ENCODE data around the gene CADM4. TPM values are rescaled to one million over a fixed set of nuclear protein-coding genes. Genes with fewer than 3 reads are reported as not detected.

CADM4 gene
- total RNA-seq, 5 donors from 2014 or later (not counting 1 experiment from before 2014, with no cell fraction given): 0.16 to 0.61 (median 0.45) TPM

- H3K27ac ChIP-seq (ENCODE audit: low read length): peak overlapping the region; percentile 1
- Mint-ChIP-seq H3K9me3 (no peaks in the 10 kb centered on the region), H3K4me3 (no peak overlapping the region), H3K27ac (peak overlapping the region; percentile 64 to 69), H3K4me1 (peaks cover 11 to 33% (median 22%) of the 10 kb centered on the region in 3 donors), H3K27me3 (no peaks in the 10 kb centered on the region), H3K36me3 (peaks cover 9% of the 10 kb centered on the region)
- DNase-seq (no peak), ATAC-seq (replicated peaks in 1 of 4) (no peak)
- peaks cover 5 to 23% of the 10 kb centered on the region in 2 experiments for H3K4me1 ChIP-seq (ENCODE audit: control insufficient read depth in 1 of 2, extremely low read depth in 1 of 2, insufficient read depth in 2 of 2, low read length in 2 of 2)
- no CpG with 5 or more reads among the region's 1 CpG for WGBS (ENCODE audit: insufficient coverage)
- no peaks in the 10 kb centered on the region for H3K27me3 ChIP-seq (replicated peaks in 1 of 2; ENCODE audit: control insufficient read depth in 2 of 2, extremely low read depth in 1 of 2, insufficient read depth in 2 of 2, low read length in 1 of 2)
- no peak overlapping the region for H3K4me3 ChIP-seq (ENCODE audit: control insufficient read depth in 1 of 2, extremely low read depth in 1 of 2, low read length in 1 of 2)
- CTCF ChIA-PET: interaction anchor here in 1 of 2 donors (0.6 to 1.1 kb wide), 2 partner anchors 10 to 110 kb away, joined by 6 read pairs; no protein-coding TSS in a partner anchor
- no peaks in the 10 kb centered on the region for H3K36me3 ChIP-seq (ENCODE audit: control insufficient read depth in 2 of 2, extremely low read depth in 1 of 2, insufficient read depth in 1 of 2, low read length in 1 of 2)
- no peaks in the 10 kb centered on the region for H3K9me3 ChIP-seq
- POLR2A ChIA-PET: interaction anchor here (0.6 to 1.0 kb wide), 3 partner anchors 10 to 82 kb away, joined by 4 to 6 read pairs (median 4); partner anchors contain the start of gene ZNF576 (in 1 of the 2)
Observed at GRCh38 chr19:43584484-43584883, 55.2 kb downstream of the CADM4 start.

DNA sequence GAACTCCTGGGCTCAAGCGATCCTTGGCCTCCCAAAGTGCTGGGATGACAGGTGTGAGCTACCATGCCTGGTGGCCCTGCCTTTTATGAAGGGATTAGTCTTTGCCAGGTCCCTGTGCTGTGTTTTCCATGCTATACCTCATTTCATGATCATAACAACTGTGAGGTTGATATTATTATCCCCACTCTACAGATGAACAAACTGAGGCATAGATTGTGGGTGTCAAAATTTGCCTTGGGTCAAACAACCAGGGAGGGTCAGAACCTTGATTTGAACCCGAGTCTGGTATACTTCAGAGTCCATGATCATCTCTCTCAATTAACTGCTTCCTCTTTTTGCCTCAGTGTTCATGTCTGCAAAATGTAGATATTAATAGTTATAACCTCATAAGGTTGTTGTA, 57.2 kb downstream of the CADM4 start:
- POLR2A ChIA-PET: no interaction called here
- no peak for DNase-seq
- Mint-ChIP-seq H3K27me3 (no peaks in the 10 kb centered on the region), H3K4me1 (peaks cover 11 to 39% (median 18%) of the 10 kb centered on the region in 3 donors), H3K36me3 (peaks cover 9% of the 10 kb centered on the region), H3K27ac (no peak overlapping the region), H3K4me3 (no peak overlapping the region), H3K9me3 (no peaks in the 10 kb centered on the region)
- 100% methylated on average over 1 of the region's 2 CpGs for WGBS (ENCODE audit: insufficient coverage)
- Histone ChIP-seq H3K4me3 (ENCODE audit: control insufficient read depth in 1 of 2, extremely low read depth in 1 of 2, low read length in 1 of 2) (no peak overlapping the region), H3K4me1 (ENCODE audit: control insufficient read depth in 1 of 2, extremely low read depth in 1 of 2, insufficient read depth in 2 of 2, low read length in 2 of 2) (peaks cover 5 to 25% of the 10 kb centered on the region in 2 experiments), H3K27ac (ENCODE audit: low read length) (no peak overlapping the region), H3K27me3 (replicated peaks in 1 of 2; ENCODE audit: control insufficient read depth in 2 of 2, extremely low read depth in 1 of 2, insufficient read depth in 2 of 2, low read length in 1 of 2) (no peaks in the 10 kb centered on the region), H3K36me3 (ENCODE audit: control insufficient read depth in 2 of 2, extremely low read depth in 1 of 2, insufficient read depth in 1 of 2, low read length in 1 of 2) (no peaks in the 10 kb centered on the region), H3K9me3 (no peaks in the 10 kb centered on the region)
- ATAC-seq (replicated peaks in 1 of 4): no peak
- CTCF ChIA-PET: interaction anchor here in 1 of 2 donors (1.3 kb wide), 1 partner anchor 12 kb away, joined by 3 read pairs; no protein-coding TSS in a partner anchor

GRCh38 chr19:43581467-43581866, 58.2 kb downstream of the CADM4 start:
- H3K27me3 ChIP-seq (replicated peaks in 1 of 2; ENCODE audit: control insufficient read depth in 2 of 2, extremely low read depth in 1 of 2, insufficient read depth in 2 of 2, low read length in 1 of 2): peaks cover 0 to 4% of the 10 kb centered on the region in 2 experiments
- H3K27ac ChIP-seq (ENCODE audit: low read length): no peak overlapping the region
- DNase-seq: no peak
- ATAC-seq (replicated peaks in 1 of 4): no peak
- no peaks in the 10 kb centered on the region for H3K36me3 ChIP-seq (ENCODE audit: control insufficient read depth in 2 of 2, extremely low read depth in 1 of 2, insufficient read depth in 1 of 2, low read length in 1 of 2)
- 72% methylated on average over 5 of the region's 7 CpGs for WGBS (ENCODE audit: insufficient coverage)
- H3K9me3 Mint-ChIP-seq: no peaks in the 10 kb centered on the region
- peaks cover 12 to 43% (median 20%) of the 10 kb centered on the region in 3 donors for H3K4me1 Mint-ChIP-seq
- peak overlapping the region in 1 of 3 donors; percentile 13 for H3K4me3 Mint-ChIP-seq
- POLR2A ChIA-PET: no interaction called here
- peaks cover 5 to 28% of the 10 kb centered on the region in 2 experiments for H3K4me1 ChIP-seq (ENCODE audit: control insufficient read depth in 1 of 2, extremely low read depth in 1 of 2, insufficient read depth in 2 of 2, low read length in 2 of 2)
- CTCF ChIA-PET: interaction anchor here in 1 of 2 donors (1.2 kb wide), 1 partner anchor 13 kb away, joined by 3 read pairs; no protein-coding TSS in a partner anchor
- no peak overlapping the region for H3K27ac Mint-ChIP-seq
- peaks cover 9% of the 10 kb centered on the region for H3K36me3 Mint-ChIP-seq
- no peaks in the 10 kb centered on the region for H3K27me3 Mint-ChIP-seq
- no peak overlapping the region for H3K4me3 ChIP-seq (ENCODE audit: control insufficient read depth in 1 of 2, extremely low read depth in 1 of 2, low read length in 1 of 2)
- no peaks in the 10 kb centered on the region for H3K9me3 ChIP-seq

DNA sequence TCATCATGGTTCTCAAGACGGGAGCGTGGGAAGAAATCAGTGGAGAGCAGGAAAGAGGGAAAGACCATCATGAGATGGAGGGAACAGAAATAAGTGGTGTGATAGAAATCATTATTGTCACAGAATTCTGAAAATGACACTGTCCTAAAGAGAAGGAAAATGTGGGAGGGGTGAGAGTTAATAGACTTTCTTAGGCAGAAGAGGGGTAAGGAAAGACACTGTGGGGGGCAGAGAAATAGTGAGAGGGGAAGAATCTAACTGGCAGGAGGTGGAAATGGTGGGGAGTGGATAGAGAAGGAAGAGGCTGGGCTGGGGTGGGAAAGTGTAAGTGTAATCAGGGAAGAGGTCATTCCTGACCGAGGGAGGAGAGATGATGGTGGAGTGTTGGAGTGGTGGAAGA, 60.9 kb downstream of the CADM4 start:
- no peak for ATAC-seq (replicated peaks in 1 of 4)
- ChIA-PET POLR2A (interaction anchor here in 1 of 2 donors (0.6 kb wide), 1 partner anchor 164 kb away, joined by 3 read pairs; no protein-coding TSS in a partner anchor), CTCF (no interaction called here)
- no peaks in the 10 kb centered on the region for H3K9me3 ChIP-seq
- no peak overlapping the region for H3K4me3 ChIP-seq (ENCODE audit: control insufficient read depth in 1 of 2, extremely low read depth in 1 of 2, low read length in 1 of 2)
- H3K27ac ChIP-seq (ENCODE audit: low read length): no peak overlapping the region
- WGBS (ENCODE audit: insufficient coverage): 86% methylated on average over 1 of the region's 3 CpGs
- Mint-ChIP-seq H3K27me3 (no peaks in the 10 kb centered on the region), H3K4me1 (peaks cover 22 to 52% (median 26%) of the 10 kb centered on the region in 3 donors), H3K4me3 (peak overlapping the region in 2 of 3 donors; percentile 37 to 76), H3K27ac (peak overlapping the region in 1 of 2 donors; percentile 53), H3K36me3 (no peaks in the 10 kb centered on the region), H3K9me3 (no peaks in the 10 kb centered on the region)
- peaks cover 14 to 46% of the 10 kb centered on the region in 2 experiments for H3K4me1 ChIP-seq (ENCODE audit: control insufficient read depth in 1 of 2, extremely low read depth in 1 of 2, insufficient read depth in 2 of 2, low read length in 2 of 2)
- no peak for DNase-seq
- peaks cover 0 to 7% of the 10 kb centered on the region in 2 donors for H3K36me3 ChIP-seq (ENCODE audit: control insufficient read depth in 2 of 2, extremely low read depth in 1 of 2, insufficient read depth in 1 of 2, low read length in 1 of 2)
- peaks cover 0 to 11% of the 10 kb centered on the region in 2 experiments for H3K27me3 ChIP-seq (replicated peaks in 1 of 2; ENCODE audit: control insufficient read depth in 2 of 2, extremely low read depth in 1 of 2, insufficient read depth in 2 of 2, low read length in 1 of 2)

DNA sequence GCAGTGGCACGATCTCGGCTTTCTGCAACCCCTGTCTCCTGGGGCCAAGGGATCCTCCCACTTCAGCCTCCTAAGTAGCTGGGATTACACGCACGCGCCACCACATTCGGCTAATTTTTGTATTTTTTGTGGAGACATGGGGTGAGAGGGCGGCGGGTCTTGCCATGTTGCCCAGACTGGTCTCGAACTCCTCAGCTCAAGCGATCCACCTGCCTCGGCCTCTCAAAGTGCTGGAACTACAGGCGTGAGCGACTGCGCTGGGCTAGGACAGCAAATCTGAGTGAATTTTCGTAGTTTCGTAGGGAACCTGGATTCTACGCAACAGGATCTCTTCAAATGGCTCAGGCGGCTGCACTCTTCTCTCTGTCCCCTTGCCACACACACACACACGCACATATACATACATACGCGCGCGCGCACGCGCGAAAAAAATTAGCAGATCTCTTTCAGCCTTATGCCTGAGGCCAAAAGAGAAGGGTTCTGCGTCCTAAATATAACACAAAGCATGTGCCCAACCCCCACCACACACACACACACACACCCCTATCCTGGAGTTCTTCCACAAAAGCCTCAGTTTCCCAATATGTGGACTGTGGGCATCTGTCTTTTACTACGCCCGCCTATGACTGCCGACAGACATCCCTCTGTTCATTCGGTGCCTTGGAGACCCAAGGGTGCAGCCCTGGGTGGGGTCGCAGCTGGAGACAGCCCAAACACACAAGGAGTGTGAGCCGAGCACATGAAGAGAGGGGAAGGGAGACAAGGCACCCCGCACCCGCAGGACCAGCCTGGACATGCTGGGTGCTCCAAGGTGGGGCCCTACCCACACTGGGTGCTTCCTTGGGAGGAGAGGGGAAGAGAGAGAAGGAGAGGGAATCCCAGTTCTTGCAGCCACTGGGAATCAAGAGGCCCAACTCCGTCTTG, 63.4 kb downstream of the CADM4 start:
- Histone ChIP-seq H3K4me1 (ENCODE audit: control insufficient read depth in 1 of 2, extremely low read depth in 1 of 2, insufficient read depth in 2 of 2, low read length in 2 of 2) (peaks cover 14 to 51% of the 10 kb centered on the region in 2 experiments), H3K27ac (ENCODE audit: low read length) (peak overlapping the region; percentile 94), H3K36me3 (ENCODE audit: control insufficient read depth in 2 of 2, extremely low read depth in 1 of 2, insufficient read depth in 1 of 2, low read length in 1 of 2) (peaks cover 0 to 9% of the 10 kb centered on the region in 2 donors), H3K27me3 (replicated peaks in 1 of 2; ENCODE audit: control insufficient read depth in 2 of 2, extremely low read depth in 1 of 2, insufficient read depth in 2 of 2, low read length in 1 of 2) (peaks cover 0 to 11% of the 10 kb centered on the region in 2 experiments), H3K4me3 (ENCODE audit: control insufficient read depth in 1 of 2, extremely low read depth in 1 of 2, low read length in 1 of 2) (peak overlapping the region; percentile 48 to 52), H3K9me3 (no peaks in the 10 kb centered on the region)
- H3K4me3 Mint-ChIP-seq: peak overlapping the region; percentile 95 to 99 (median 96)
- DNase-seq (peak in 1 of 35 experiments; percentile 23), ATAC-seq (replicated peaks in 1 of 4) (peak in 1 of 4 experiments; percentile 14)
- ChIA-PET POLR2A (no interaction called here), CTCF (interaction anchor here (1.4 to 2.8 kb wide), 2 partner anchors 20 to 21 kb away, joined by 7 to 8 read pairs; partner anchors contain the start of genes IRGQ (in 1 of the 2) and ZNF576 (in 1 of the 2))
- H3K9me3 Mint-ChIP-seq: no peaks in the 10 kb centered on the region
- WGBS (ENCODE audit: insufficient coverage): 84% methylated on average over 32 of the region's 37 CpGs
- H3K4me1 Mint-ChIP-seq: peaks cover 37 to 57% (median 37%) of the 10 kb centered on the region in 3 donors
- peak overlapping the region; percentile 55 to 94 for H3K27ac Mint-ChIP-seq
- H3K36me3 Mint-ChIP-seq: peaks cover 8% of the 10 kb centered on the region
- H3K27me3 Mint-ChIP-seq: no peaks in the 10 kb centered on the region
